HG03457 (cell line): ENCODE measurements around the gene CALN1.
"Not testable (repeated sequence)": the region's sequence is repeated elsewhere in the genome, so short reads cannot be mapped to it uniquely, and the experiment has no call there.

Experiments
- ATAC-seq: cut with Tn5 transposase; IDR thresholded peaks from one replicate; pipeline ENCODE4 v1.9.1; 2021; ENCODE audit warnings: moderate number of reproducible peaks; ENCODE audit not compliant: unreplicated experiment

CALN1 gene

GRCh38 chr7:72409638-72410015, 2.5 kb downstream of the CALN1 start:
- ATAC-seq = no peak

GRCh38 chr7:72408966-72409637, 3.0 kb downstream of the CALN1 start:
- no peak for ATAC-seq

GRCh38 chr7:72406820-72407403, 5.2 kb downstream of the CALN1 start:
- no peak for ATAC-seq

GRCh38 chr7:72405871-72406270, 6.3 kb downstream of the CALN1 start:
- ATAC-seq = no peak

GRCh38 chr7:72405418-72405817, 6.7 kb downstream of the CALN1 start:
- no peak for ATAC-seq

GRCh38 chr7:72404743-72405142, 7.4 kb downstream of the CALN1 start:
- ATAC-seq = no peak

- no peak for ATAC-seq
These were observed 8.6 kb downstream of the CALN1 start for GRCh38 chr7:72403458-72404076.

GRCh38 chr7:72394016-72394415, 18.1 kb downstream of the CALN1 start:
- no peak for ATAC-seq

GRCh38 chr7:72391821-72392377, 20.2 kb downstream of the CALN1 start:
- no peak for ATAC-seq

GRCh38 chr7:72386118-72386517, 26.0 kb downstream of the CALN1 start:
- ATAC-seq = no peak

- no peak for ATAC-seq
These were observed 49.9 kb downstream of the CALN1 start for GRCh38 chr7:72362246-72362645.

- ATAC-seq = no peak
These were observed 66.9 kb downstream of the CALN1 start for GRCh38 chr7:72345208-72345727.

- no peak for ATAC-seq
These were observed 68.1 kb downstream of the CALN1 start for GRCh38 chr7:72343991-72344390.

GRCh38 chr7:72343354-72343753, 68.8 kb downstream of the CALN1 start:
- not testable (repeated sequence) for ATAC-seq

- no peak for ATAC-seq
These were observed 74.6 kb downstream of the CALN1 start for GRCh38 chr7:72337390-72338167.

GRCh38 chr7:72336632-72337389, 75.3 kb downstream of the CALN1 start:
- ATAC-seq = no peak

- no peak for ATAC-seq
These were observed 75.8 kb downstream of the CALN1 start for GRCh38 chr7:72336382-72336631.

GRCh38 chr7:72335561-72336381, 76.4 kb downstream of the CALN1 start:
- ATAC-seq = no peak

GRCh38 chr7:72334698-72335097, 77.4 kb downstream of the CALN1 start:
- no peak for ATAC-seq

GRCh38 chr7:72334066-72334465, 78.1 kb downstream of the CALN1 start:
- no peak for ATAC-seq
